Suppressor macrophage (primary cell): ENCODE results near the gene SYNGR3.
"Not testable (repeated sequence)": the region's sequence is repeated elsewhere in the genome, so short reads cannot be mapped to it uniquely, and the experiment has no call there.

Experiments
- DNase-seq, 4 experiments: peaks; one replicate each; pipeline ENCODE4 v3.0.0-alpha.2; 2020 to 2022

SYNGR3 gene

GRCh38 chr16:1959269-1960039 is 30.3 kb upstream of the SYNGR3 start, which contains the start of gene NDUFB10:
Gene NDUFB10 (plus strand): TSS chr16:1959538. CDS start chr16:1959625, 87 bp downstream.
- DNase-seq, result peak; percentile 95 to 99 (median 96)

- DNase-seq, result peak in 2 of 4 experiments; percentile 10 to 30
These were observed 28.8 kb upstream of the SYNGR3 start for GRCh38 chr16:1960665-1961630.

GRCh38 chr16:1961651-1962067 is 28.1 kb upstream of the SYNGR3 start:
- no peak for DNase-seq

GRCh38 chr16:1962161-1963153 is 27.3 kb upstream of the SYNGR3 start:
- not testable (repeated sequence) for DNase-seq

DNA sequence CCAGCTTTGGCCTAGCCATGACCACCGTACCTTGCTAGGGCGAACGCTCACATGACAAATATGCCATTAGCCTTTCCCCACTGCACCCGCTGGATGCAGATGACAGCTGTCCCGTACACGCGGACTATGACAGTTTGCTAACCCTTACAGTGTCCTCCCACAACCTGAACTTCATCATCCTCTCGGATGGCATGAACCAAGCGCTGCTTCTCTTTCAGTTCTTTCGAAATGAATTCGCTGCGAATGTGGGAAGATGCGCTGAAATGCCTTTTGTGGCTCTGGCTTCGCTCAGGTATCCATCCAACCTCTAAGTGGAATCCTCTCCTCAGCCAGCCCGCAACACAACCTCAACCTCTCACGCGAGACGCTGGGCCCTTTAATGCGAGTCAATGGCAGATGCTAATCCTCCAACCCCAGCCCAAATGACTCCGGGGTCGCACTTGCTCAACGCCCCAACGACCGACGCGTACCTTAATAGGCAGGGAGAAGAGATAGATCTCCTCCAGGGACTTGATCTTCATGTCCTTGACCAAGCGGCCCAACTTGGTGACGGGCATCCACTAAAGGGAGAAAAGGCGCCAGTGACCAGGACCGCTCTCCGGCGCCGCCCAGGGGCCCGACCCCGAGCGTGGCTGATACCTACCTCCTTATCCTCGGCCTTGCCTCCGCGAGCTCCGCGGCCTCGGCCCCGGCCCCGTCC is 25.8 kb upstream of the SYNGR3 start:
- DNase-seq, result peak; percentile 33 to 76 (median 64)

- peak; percentile 100 for DNase-seq
These were observed 25.0 kb upstream of the SYNGR3 start, which contains the start of gene RPS2 for GRCh38 chr16:1964506-1965395. Gene RPS2 (minus strand): TSS chr16:1964826. CDS start chr16:1964625, 201 bp downstream.

GRCh38 chr16:1965396-1966001 is 24.3 kb upstream of the SYNGR3 start:
- DNase-seq, result peak in 3 of 4 experiments; percentile 15 to 43 (median 40)

DNA sequence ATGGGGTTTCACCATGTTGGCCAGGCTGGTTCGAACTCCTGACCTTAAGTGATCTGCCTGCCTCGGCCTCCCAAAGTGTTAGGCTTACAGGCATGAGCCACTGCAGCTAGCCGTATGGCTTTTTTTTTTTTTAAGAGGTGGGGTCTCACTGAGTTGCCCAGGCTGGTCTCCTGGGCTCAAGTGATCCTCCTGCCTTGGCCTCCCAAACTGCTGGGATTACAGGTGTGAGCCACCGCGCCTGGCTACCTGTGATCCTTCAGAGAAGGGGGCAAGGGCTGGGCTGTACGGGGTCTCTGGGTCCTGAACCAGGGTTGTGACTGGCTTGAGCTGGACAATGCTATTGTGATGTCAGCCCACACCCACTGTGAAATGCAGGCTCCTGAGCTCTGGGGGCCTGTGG is 23.3 kb upstream of the SYNGR3 start, which contains the start of gene RNF151:
RNF151 (plus strand) TSS at position 397 of the 400 bp plus-strand sequence. CDS start 26 bp downstream, outside the sequence.
- DNase-seq, result no peak

DNA sequence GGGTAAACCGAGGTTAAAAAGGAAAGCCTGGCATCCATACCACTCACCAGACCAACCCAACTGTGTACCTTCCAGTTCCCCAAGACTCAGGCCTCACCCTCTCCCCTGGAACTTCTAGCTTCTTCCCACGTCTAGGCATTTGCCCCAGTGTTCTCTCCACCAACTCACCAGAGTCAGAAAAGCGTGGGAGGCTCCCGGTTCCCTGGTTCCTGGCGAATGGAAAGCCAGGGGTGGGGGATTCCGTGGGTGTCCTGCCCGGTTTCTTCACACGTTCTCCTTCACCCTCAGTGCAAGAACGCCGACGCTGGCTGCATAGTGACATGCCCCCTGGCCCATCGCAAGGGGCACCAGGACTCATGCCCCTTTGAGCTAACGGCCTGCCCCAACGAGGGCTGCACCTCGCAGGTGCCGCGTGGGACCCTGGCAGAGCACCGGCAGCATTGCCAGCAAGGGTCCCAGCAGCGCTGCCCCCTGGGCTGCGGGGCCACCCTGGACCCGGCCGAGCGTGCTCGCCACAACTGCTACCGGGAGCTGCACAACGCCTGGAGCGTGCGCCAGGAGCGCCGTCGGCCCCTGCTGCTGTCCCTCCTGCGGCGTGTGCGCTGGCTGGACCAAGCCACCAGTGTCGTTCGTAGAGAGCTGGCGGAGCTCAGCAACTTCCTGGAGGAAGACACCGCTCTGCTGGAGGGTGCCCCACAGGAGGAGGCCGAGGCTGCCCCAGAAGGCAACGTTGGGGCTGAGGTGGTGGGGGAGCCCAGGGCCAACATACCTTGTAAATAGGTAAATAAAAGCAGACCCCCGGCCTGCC is 21.4 kb upstream of the SYNGR3 start:
- DNase-seq, result no peak

DNA sequence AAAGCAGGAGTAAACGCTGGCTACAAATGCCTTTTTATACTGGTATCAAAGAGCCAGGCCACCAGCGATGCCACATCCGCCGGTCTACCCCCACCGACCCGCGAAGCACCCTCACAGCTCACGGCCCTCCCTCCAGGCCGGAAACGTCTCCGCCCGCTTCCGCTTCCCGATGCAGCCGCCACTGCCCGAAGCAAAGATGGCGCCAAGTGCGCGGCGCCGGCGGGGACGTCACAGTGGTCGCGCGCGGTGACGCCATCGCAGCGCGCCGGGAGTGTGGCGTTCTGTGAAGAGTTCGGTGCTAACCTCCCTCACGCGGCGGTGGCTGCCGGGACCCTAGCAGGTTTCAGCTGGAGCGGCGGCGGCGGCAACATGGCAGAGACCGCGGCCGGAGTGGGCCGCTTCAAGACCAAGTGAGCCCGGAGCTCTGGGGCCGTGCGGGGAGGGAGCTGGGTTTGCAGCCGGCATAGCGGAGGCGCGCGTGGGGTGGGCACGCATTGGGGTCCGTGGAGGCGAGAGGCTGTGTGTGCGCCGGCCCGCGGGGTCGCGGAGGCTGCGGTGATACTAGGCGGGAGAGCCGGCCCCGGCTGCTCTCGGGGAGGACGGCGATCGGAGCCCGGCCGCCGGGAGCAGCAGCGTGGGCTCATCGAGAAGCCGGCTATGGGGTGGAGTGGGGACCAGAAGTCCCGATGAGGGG is 17.8 kb upstream of the SYNGR3 start, which contains the start of gene TBL3:
TBL3 (plus strand) TSS at position 258 of the 694 bp plus-strand sequence; CDS start at position 370, 112 bp downstream.
- DNase-seq, result peak; percentile 97 to 98 (median 98)

DNA sequence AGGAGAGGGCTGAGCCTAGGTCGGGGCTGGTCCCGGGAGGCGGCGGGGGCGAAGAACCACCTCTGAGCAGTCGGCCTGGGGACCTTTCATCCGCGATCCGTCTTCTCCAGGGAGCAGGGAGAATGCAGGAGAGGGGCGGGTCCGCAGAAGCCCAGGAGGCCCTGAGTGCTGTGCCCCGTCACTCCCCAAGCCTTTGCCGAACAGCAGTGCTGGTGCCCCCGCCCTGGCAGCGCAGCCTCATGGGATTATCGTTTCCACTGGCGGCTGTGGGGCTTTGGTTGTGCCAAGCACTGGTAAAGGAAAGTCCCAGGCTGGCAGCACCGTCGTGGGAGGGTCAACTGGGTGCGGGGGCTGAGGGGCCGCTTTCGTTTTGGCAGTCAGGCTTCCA is 17.3 kb upstream of the SYNGR3 start:
- peak in 2 of 4 experiments; percentile 22 to 39 for DNase-seq

- no peak for DNase-seq
These were observed 16.2 kb upstream of the SYNGR3 start for GRCh38 chr16:1973461-1974156.

DNA sequence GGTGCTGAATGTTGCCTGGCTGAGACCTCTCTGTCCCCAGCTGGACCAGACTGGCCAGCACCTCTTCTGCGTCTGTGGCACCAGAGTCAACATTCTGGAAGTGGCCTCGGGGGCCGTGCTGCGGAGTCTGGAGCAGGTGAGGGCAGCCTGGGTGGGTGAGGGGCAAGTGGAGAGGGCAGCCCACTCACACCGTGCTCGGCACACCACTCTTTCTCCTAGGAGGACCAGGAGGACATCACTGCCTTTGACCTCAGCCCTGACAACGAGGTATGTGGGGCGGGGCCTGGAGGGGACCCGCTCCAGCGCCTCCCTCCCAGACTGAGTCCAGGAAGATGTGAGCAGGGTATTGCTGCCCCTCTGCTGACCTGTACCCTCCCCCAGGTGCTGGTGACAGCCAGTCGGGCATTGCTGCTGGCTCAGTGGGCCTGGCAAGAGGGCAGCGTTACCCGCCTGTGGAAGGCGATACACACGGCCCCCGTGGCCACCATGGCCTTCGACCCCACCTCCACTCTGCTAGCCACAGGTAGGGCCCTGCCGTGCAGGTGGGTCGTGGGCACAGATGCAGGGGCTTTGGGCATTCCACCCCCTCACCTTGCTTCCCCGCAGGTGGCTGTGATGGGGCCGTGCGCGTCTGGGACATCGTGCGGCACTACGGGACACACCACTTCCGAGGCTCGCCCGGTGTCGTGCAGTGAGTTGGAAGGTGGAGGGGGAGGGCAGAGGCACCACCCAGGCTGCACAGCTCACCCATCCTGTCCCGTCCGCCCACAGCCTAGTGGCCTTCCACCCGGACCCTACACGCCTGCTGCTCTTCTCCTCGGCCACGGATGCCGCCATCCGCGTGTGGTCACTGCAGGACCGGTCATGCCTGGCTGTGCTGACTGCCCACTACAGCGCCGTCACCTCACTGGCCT is 15.4 kb upstream of the SYNGR3 start:
- DNase-seq, result no peak

- DNase-seq, result no peak
These were observed 14.1 kb upstream of the SYNGR3 start for GRCh38 chr16:1975432-1976215.

DNA sequence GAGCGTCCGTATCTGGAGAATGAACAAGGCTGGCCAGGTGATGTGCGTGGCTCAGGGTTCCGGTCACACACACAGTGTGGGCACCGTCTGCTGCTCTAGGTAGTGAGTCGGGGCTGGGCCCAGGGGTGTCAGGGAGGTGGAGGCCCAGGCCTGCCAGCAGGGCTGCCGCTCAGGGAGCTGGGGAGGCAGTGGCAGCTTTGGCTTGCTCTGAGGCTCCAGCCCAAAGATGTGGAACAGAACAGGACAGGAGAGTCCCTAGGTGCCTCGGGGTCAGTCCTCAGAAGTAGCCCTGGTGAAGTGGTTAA is 13.6 kb upstream of the SYNGR3 start:
- DNase-seq, result no peak
